BE2C (cell line): ENCODE data around the gene LRMDA.

Experiments
- DNase-seq: peaks from one replicate; pipeline ENCODE4 v3.0.0-alpha.2; 2020
- H3K27me3 ChIP-seq: fragments of 250-450 bp; sonication (Bioruptor Pico); 2 replicates; pipeline ENCODE4 v1.5.1; 2020; ENCODE audit warnings: mild to moderate bottlenecking
- H3K36me3 ChIP-seq: fragments of 250-450 bp; sonication (Bioruptor Pico); 2 replicates; pipeline ENCODE4 v1.5.1; 2020; ENCODE audit warnings: mild to moderate bottlenecking
- H3K4me1 ChIP-seq: fragments of 250-450 bp; sonication (Bioruptor Pico); 2 replicates; pipeline ENCODE4 v1.5.1; 2020
- H3K4me3 ChIP-seq: 2 replicates; pipeline ENCODE4 v1.5.1; 2011; ENCODE audit warnings: low read depth, low read length
- H3K9me3 ChIP-seq: fragments of 250-450 bp; sonication (Bioruptor Pico); 2 replicates; pipeline ENCODE4 v1.5.1; 2020
- TF ChIP-seq, protein P1 (sequence below): IDR thresholded peaks from 2 replicates; pipeline ENCODE4 v1.5.1; 2012; ENCODE audit warnings: mild to moderate bottlenecking, low read depth, low read length

LRMDA gene

DNA sequence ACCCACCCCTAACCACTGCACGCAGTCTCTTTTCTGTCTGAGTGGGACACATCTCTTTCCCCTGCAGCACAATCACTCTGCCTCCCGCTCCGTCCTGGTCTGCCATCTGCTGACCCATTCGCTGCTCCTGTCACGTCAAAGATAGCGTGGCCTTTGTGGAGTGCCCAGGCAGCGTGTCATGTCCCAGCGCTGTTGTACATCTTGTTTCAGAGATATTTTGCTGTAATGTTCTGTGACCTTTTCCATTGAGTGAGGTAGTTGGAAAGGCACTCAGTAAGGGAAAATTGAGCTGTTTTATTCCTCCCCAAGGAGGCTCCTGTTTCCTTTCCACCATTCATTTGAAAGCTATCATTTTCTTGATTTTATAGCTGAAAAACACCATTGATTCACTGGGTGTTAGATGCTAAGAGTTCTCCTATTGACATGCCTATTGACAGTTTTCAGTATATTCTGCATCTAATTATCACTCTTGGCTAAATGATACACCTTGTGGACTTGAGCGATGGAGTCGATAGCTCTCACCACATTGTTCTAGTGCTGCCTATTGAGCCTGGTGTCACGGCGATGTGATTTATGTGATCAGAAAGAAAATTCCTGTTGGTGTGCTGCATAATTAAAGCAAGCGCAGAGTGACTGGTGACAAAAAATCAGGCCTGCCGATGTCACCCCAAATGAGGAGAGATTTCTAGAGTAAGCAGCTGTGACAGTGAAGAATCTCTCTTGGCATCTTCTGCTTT lies 372.6 kb downstream of the LRMDA start:
- Histone ChIP-seq H3K9me3 (no peaks in the 10 kb centered on the region), H3K27me3 (no peaks in the 10 kb centered on the region), H3K36me3 (no peaks in the 10 kb centered on the region), H3K4me1 (no peaks in the 10 kb centered on the region), H3K4me3 (no peak overlapping the region)
- TF ChIP-seq, protein P1, sequence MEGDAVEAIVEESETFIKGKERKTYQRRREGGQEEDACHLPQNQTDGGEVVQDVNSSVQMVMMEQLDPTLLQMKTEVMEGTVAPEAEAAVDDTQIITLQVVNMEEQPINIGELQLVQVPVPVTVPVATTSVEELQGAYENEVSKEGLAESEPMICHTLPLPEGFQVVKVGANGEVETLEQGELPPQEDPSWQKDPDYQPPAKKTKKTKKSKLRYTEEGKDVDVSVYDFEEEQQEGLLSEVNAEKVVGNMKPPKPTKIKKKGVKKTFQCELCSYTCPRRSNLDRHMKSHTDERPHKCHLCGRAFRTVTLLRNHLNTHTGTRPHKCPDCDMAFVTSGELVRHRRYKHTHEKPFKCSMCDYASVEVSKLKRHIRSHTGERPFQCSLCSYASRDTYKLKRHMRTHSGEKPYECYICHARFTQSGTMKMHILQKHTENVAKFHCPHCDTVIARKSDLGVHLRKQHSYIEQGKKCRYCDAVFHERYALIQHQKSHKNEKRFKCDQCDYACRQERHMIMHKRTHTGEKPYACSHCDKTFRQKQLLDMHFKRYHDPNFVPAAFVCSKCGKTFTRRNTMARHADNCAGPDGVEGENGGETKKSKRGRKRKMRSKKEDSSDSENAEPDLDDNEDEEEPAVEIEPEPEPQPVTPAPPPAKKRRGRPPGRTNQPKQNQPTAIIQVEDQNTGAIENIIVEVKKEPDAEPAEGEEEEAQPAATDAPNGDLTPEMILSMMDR, result no peak
- no peak for DNase-seq

DNA sequence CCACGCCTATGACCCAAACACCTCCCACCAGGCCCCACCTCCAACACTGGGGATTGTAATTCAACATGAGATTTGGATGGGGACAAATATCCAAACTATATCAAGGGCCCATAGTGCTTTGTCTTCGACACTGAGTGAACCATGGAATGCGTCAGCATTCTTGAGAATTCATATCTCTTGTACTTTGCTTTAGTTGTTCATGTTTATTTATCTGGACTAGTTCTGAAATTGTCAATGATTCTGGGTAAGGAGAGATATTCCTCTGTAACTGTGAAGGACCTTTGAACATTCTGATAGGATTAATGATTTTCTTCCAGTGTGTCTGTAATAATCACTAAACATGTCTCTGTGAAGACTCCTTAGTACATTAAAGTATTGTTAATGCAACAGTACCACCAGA lies 374.8 kb downstream of the LRMDA start:
- no peak for DNase-seq
- TF ChIP-seq, protein P1, result no peak
- H3K4me3 ChIP-seq, result no peak overlapping the region
- no peaks in the 10 kb centered on the region for H3K27me3 ChIP-seq
- H3K4me1 ChIP-seq, result no peaks in the 10 kb centered on the region
- H3K36me3 ChIP-seq, result no peaks in the 10 kb centered on the region
- H3K9me3 ChIP-seq, result no peaks in the 10 kb centered on the region

DNA sequence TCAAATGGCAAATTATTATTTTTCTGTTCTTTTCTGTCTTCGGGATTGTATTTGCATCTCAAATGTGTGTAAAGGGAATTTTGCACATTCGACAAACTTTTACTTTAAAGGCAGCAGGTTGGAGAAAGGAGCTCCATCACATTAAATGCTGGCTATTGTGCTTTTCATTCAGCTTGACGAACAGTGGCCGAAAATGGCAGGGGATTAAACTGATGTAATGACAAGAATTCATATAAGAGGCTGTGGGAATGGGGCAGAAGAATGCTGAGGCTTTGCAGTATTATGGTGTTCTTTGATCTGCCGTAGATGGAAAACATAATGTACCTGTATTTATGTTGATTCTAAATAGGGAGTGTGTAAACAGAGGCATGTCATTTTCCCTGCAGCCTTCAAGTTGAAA lies 376.0 kb downstream of the LRMDA start:
- Histone ChIP-seq H3K27me3 (no peaks in the 10 kb centered on the region), H3K4me3 (no peak overlapping the region), H3K36me3 (no peaks in the 10 kb centered on the region), H3K9me3 (no peaks in the 10 kb centered on the region), H3K4me1 (no peaks in the 10 kb centered on the region)
- TF ChIP-seq, protein P1, result no peak
- DNase-seq, result no peak

DNA sequence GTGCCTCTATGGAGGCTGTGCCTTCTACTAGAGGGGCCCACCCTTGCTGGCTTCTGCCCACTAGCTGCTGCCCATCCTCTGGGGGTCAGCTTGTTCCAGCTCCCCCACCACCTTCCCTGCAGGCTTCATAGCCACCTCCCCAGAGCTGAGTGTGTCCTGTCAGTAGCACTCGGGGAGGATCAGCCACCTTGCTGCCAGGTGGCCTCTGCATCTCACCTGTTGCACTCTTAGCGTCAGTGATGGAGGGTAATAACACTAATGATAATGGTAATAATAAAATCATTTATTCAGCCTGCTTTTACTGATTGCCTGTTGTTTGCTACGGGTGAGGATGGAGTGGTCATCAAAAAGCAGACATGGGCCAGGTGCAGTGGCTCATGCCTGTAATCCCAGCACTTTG lies 377.6 kb downstream of the LRMDA start:
- no peak for DNase-seq
- no peaks in the 10 kb centered on the region for H3K9me3 ChIP-seq
- H3K4me1 ChIP-seq, result no peaks in the 10 kb centered on the region
- TF ChIP-seq, protein P1, result no peak
- H3K27me3 ChIP-seq, result no peaks in the 10 kb centered on the region; the same call in 1 of the 2 replicates
- no peak overlapping the region for H3K4me3 ChIP-seq
- H3K36me3 ChIP-seq, result no peaks in the 10 kb centered on the region

DNA sequence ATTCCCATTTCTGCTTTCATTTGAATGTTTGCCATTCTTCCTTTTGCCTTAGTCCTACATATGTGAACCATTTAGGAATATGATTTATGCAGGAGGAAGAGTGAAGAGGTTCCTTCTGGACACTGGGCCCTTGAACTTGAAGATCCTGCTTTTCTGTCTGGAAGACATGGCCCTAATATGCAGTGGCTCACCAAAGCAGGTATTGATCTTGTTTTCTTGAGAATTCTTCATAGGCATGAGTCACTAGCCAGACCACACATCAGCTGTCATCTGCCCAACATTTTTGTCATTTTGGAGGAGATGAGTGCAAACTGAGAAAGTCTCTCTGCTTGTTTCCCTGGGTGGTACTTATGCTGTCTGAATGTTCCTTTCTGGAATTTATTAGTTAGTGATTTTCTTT lies 382.6 kb downstream of the LRMDA start:
- Histone ChIP-seq H3K4me1 (no peaks in the 10 kb centered on the region), H3K27me3 (no peaks in the 10 kb centered on the region; the same call in 1 of the 2 replicates), H3K4me3 (no peak overlapping the region), H3K9me3 (no peaks in the 10 kb centered on the region), H3K36me3 (no peaks in the 10 kb centered on the region)
- TF ChIP-seq, protein P1, result no peak
- no peak for DNase-seq

DNA sequence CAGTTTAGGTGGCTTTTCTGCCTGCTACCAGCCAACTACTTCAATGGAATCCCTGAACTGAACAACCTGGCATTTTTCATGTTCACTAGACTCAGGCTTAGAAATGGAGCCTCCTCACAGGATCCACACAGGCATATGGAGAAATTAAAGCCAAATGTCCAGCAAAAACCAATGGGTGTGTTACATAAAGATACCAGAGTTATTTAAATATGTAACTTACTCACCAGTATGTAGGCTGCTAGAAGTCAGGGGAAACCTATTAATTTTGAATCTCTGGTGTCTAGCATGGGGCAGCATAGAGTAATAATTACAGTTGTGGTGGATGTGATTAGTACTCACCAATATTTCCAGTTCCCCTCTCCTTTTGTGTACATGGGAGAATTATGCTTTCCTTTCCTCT lies 383.6 kb downstream of the LRMDA start:
- Histone ChIP-seq H3K4me3 (no peak overlapping the region), H3K4me1 (no peaks in the 10 kb centered on the region), H3K27me3 (no peaks in the 10 kb centered on the region; the same call in 1 of the 2 replicates), H3K36me3 (no peaks in the 10 kb centered on the region), H3K9me3 (no peaks in the 10 kb centered on the region)
- no peak for DNase-seq
- TF ChIP-seq, protein P1, result no peak
